Thoracic aorta (tissue), 2 donors: ENCODE data around the gene HSD11B1L. TPM values are rescaled to one million over a fixed set of nuclear protein-coding genes. Genes with fewer than 3 reads are reported as not detected.

ENCODE experiments used
- ATAC-seq: fragments of 150-250 bp; one replicate; pipeline ENCODE4 v1.8.0; 2017; ENCODE audit warnings: low read depth; ENCODE audit not compliant: insufficient number of reproducible peaks, low FRiP score
- DNase-seq: peaks from one replicate; pipeline ENCODE4 v3.0.0-alpha.2; 2020; ENCODE audit warnings: low spot score
- H3K27ac ChIP-seq, 2 donors: fragments of 200-600 bp; sonication (generic); 1 replicate in 1 of 2; 2 replicates in 1 of 2; pipeline ENCODE4 v1.5.1; 2016; ENCODE audit warnings: mild to moderate bottlenecking in 2 of 2, moderate library complexity in 2 of 2
- H3K27me3 ChIP-seq: fragments of 200-600 bp; sonication (generic); replicated peaks from 2 replicates; pipeline ENCODE4 v1.6.0; 2016; ENCODE audit warnings: mild to moderate bottlenecking; ENCODE audit not compliant: insufficient read depth
- H3K36me3 ChIP-seq: fragments of 200-600 bp; sonication (generic); one replicate; pipeline ENCODE4 v1.5.1; 2016
- H3K4me1 ChIP-seq, 2 donors: fragments of 200-600 bp; sonication (generic); 1 replicate in 1 of 2; 2 replicates in 1 of 2; pipeline versions ENCODE4 v1.5.1 to v1.6.0; 2016; ENCODE audit warnings: low read depth in 2 of 2, mild to moderate bottlenecking in 1 of 2; ENCODE audit not compliant: control insufficient read depth in 1 of 2
- H3K4me3 ChIP-seq: fragments of 200-600 bp; sonication (generic); 2 replicates; pipeline ENCODE4 v1.5.1; 2016; ENCODE audit warnings: mild to moderate bottlenecking
- H3K9me3 ChIP-seq: fragments of 200-600 bp; sonication (generic); 2 replicates; pipeline ENCODE4 v1.5.1; 2016
- total RNA-seq, 2 donors: library from RNA; depleted of rRNA; stranded (reverse); fragments of >200 nt; gene quantifications; one replicate each; pipeline versions ENCODE4 v1.1.0 to v1.2.3, GENCODE V29; 2016
- TF ChIP-seq, protein P1 (sequence below): fragments of 200-600 bp; sonication (generic); IDR thresholded peaks from one replicate; pipeline ENCODE4 v1.5.1; 2019; ENCODE audit warnings: antibody characterized with exemption

The HSD11B1L gene
- total RNA-seq, 2 donors from 2014 or later, result 7.5 to 11.6 TPM

DNA sequence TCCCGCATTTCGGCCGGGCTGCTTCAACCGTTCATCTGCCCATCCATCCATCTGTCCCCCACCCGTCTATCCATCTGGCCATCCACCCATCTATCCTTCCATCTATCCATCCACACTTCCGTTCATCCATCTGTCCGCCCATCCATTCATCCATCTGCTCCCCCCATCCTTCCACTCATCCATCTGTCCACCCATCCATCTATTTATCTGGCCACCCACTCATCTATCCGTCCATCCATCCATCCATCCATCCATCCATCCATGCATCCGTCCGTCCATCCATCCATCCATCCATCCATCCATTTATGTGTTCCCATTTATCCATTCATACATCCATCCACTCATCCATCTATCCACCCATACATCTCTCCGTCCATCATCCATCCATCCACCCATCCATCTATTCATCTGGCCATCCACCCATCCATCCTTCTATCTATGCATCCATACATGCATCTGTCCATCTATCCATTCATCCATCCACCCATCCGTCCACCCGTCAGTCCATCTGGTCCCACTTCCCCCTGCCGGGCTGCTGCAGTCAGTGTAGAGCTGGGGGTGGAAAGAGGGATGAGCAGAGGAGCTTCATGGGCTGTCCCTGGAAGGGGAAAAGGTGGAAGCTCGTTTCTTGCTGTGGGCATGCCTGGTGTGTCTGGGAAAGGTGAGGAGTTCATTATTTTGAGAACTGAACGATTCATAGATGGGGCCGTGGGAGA lies 722 bp downstream of the HSD11B1L start:
- H3K27me3 ChIP-seq, result no peaks in the 10 kb centered on the region
- H3K9me3 ChIP-seq, result no peaks in the 10 kb centered on the region
- H3K36me3 ChIP-seq, result peaks cover 5% of the 10 kb centered on the region
- TF ChIP-seq, protein P1, sequence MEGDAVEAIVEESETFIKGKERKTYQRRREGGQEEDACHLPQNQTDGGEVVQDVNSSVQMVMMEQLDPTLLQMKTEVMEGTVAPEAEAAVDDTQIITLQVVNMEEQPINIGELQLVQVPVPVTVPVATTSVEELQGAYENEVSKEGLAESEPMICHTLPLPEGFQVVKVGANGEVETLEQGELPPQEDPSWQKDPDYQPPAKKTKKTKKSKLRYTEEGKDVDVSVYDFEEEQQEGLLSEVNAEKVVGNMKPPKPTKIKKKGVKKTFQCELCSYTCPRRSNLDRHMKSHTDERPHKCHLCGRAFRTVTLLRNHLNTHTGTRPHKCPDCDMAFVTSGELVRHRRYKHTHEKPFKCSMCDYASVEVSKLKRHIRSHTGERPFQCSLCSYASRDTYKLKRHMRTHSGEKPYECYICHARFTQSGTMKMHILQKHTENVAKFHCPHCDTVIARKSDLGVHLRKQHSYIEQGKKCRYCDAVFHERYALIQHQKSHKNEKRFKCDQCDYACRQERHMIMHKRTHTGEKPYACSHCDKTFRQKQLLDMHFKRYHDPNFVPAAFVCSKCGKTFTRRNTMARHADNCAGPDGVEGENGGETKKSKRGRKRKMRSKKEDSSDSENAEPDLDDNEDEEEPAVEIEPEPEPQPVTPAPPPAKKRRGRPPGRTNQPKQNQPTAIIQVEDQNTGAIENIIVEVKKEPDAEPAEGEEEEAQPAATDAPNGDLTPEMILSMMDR, result no peak
- ATAC-seq (no peak), DNase-seq (no peak)
- peak overlapping the region; percentile 98 for H3K4me3 ChIP-seq
- H3K27ac ChIP-seq, result no peak overlapping the region
- H3K4me1 ChIP-seq, result peaks cover 12 to 24% of the 10 kb centered on the region in 2 donors

DNA sequence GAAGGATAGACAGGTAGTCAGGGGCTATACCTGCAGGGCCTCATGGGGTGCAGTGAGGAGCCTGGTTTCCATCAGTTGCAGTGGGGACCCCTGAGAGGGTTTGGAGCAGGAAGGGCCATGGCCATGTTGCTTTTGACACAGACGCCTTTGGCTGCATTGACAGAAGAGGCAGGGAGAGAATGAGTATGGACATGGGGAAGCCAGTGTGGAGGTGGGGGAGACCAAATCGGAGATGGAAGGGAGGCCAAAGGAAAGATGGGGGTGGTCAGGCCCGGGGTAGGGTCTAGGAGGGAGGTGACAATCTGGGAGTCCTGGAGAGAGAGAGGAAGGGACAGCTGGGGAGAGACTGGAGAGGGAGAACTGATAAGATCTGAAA lies 1.3 kb downstream of the HSD11B1L start:
- no peak for DNase-seq
- no peak for ATAC-seq
- TF ChIP-seq, protein P1, result no peak

DNA sequence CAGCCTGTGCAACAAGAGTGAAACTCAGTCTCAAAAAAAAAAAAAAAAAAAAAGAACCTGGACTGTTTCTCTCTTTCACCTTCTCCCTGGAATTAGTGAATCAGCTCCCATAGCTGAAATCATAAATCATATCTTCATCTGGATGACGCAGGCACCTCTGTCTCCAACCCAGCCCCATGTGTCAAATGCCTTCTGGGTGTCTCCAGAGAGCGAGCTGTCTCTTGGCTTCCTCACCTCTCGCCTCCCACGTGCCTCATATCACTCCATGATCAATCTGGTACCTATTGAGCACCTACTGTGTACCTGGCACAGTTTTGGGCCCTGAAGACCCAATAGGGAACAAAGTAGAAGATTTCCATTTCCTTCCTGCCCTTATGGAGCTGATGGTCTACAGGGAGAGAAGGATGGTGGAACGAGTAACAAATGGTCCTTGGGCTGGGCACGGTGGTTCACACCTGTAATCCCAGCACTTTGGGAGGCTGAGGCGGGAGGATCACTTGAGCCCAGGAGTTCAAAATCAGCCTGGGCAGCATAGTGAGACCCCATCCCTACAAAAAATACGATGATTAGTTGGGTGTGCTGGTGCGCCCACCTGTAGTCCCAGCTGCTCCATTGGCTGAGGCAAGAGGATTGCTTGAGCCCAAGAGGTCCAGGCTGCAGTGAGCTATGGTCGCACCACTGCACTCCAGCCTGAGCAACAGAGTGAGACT lies 2.5 kb downstream of the HSD11B1L start:
- Histone ChIP-seq H3K27ac (no peak overlapping the region), H3K4me1 (peaks cover 12 to 33% of the 10 kb centered on the region in 2 donors), H3K27me3 (no peaks in the 10 kb centered on the region), H3K36me3 (peaks cover 2% of the 10 kb centered on the region), H3K9me3 (no peaks in the 10 kb centered on the region), H3K4me3 (no peak overlapping the region)
- DNase-seq (no peak), ATAC-seq (no peak)
- TF ChIP-seq, protein P1, result no peak

More for the DNA sequence above, 1.3 kb downstream of the HSD11B1L start:
- H3K4me3 ChIP-seq, result no peak overlapping the region
- H3K27ac ChIP-seq, result no peak overlapping the region
- peaks cover 12 to 26% of the 10 kb centered on the region in 2 donors for H3K4me1 ChIP-seq
- H3K27me3 ChIP-seq, result no peaks in the 10 kb centered on the region
- H3K36me3 ChIP-seq, result peaks cover 5% of the 10 kb centered on the region
- no peaks in the 10 kb centered on the region for H3K9me3 ChIP-seq

DNA sequence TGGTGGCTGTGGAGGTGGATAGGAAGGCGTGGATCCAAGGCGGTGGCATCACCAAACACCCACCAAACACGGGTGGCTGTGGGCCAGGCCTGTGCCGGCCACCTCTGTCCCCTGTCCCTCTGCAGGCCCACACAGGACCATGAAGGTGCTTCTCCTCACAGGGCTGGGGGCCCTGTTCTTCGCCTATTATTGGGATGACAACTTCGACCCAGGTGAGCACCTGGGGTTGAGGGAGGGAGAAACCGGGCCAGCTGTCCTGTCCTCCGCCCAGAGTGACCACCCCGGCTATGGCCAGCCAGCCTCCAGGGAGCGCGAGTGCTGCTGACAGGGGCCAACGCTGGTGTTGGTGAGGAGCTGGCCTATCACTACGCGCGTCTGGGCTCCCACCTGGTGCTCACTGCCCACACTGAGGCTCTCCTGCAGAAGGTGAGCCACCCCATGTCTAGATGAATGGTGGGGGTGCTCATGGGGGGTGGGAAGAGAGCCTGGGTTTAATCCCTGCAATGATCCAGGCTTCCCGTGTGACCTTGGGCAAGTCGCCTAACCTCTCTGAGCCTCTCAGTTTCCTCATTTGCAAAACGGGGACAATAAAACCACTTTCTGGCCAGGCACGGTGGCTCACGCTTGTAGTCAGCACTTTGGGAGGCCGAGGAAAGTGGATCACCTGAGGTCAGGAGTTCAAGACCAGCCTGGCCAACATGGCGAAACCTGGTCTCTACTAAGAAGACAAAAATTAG lies 4.0 kb downstream of the HSD11B1L start:
- H3K4me3 ChIP-seq, result no peak overlapping the region
- H3K36me3 ChIP-seq, result no peaks in the 10 kb centered on the region
- TF ChIP-seq, protein P1, result no peak
- H3K4me1 ChIP-seq, result peaks cover 6 to 25% of the 10 kb centered on the region in 2 donors
- H3K27ac ChIP-seq, result no peak overlapping the region
- no peak for ATAC-seq
- H3K27me3 ChIP-seq, result no peaks in the 10 kb centered on the region
- no peaks in the 10 kb centered on the region for H3K9me3 ChIP-seq
- DNase-seq, result no peak

DNA sequence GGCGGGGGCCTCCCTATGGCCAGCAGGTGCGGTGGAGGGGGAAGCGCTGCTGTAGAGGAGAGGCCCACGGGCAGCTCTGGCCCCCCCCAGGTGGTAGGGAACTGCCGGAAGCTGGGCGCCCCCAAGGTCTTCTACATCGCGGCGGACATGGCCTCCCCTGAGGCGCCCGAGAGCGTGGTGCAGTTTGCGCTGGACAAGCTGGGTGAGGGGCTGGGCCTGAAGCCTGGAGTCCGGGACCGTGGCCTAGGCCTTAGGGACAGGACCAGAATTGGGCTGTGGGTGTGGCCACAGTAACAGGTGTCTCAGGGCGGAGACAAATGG lies 5.5 kb downstream of the HSD11B1L start:
- peak overlapping the region; percentile 76 for H3K4me3 ChIP-seq
- H3K27me3 ChIP-seq, result no peaks in the 10 kb centered on the region
- peak overlapping the region; percentile 38 to 60 for H3K27ac ChIP-seq
- DNase-seq, result no peak
- no peaks in the 10 kb centered on the region for H3K9me3 ChIP-seq
- TF ChIP-seq, protein P1, result no peak
- H3K4me1 ChIP-seq, result peaks cover 6 to 29% of the 10 kb centered on the region in 2 donors
- H3K36me3 ChIP-seq, result no peaks in the 10 kb centered on the region
- no peak for ATAC-seq
